HepG2 (cell line): ENCODE measurements around the gene IL17RB. TPM values are rescaled to one million over a fixed set of nuclear protein-coding genes. Genes with fewer than 3 reads are reported as not detected.
A peak's percentile ranks its signal among the peaks of the same experiment; 100 is the strongest.

Experiments used
- ATAC-seq: fragments of 200-7000 bp; cut with Tn5 transposase; 3 replicates; pipeline ENCODE4 v1.9.1; 2020; ENCODE audit warnings: mild to moderate bottlenecking, moderate library complexity
- BruUV-seq: library from RNA; stranded (reverse); fragments of 400-500 nt; replicated peaks from 2 replicates; lab custom pipeline; 2021; lab: Mats Ljungman, UMichigan
- CTCF ChIA-PET: fragments of 300-600 bp; formaldehyde crosslinking; extraction: SDS; loops from one replicate; lab custom pipeline; 2021; ENCODE audit warnings: low total read pairs, inconsistent platforms, low intra/inter-chr PET ratio; lab: Yijun Ruan, JAX
- POLR2A ChIA-PET: fragments of 350-600 bp; sonication (Branson Sonifier 250); formaldehyde crosslinking; loops from one replicate; lab custom pipeline; 2020; ENCODE audit warnings: antibody characterized with exemption, inconsistent platforms; lab: Yijun Ruan, JAX
- DNase-seq: peaks from one replicate; pipeline ENCODE4 v3.0.0-alpha.2; 2015; ENCODE audit warnings: low spot score
- FAIRE-seq: peaks from 3 replicates; lab custom pipeline; 2011; peaks lifted over from hg19 to GRCh38; lab: Jason Lieb, UNC
- H2AFZ ChIP-seq: one replicate; pipeline ENCODE4 v1.6.1; 2011; ENCODE audit warnings: low read length, inconsistent platforms
- H3K27ac ChIP-seq: fragments of 300-600 bp; 3 replicates; pipeline ENCODE4 v1.8.0; 2011; ENCODE audit warnings: mixed run types, mild to moderate bottlenecking, mixed read lengths, low read length, inconsistent platforms; ENCODE audit not compliant: insufficient read depth; ENCODE audit errors: extremely low read length
- H3K27me3 ChIP-seq, 2 experiments: fragments of 200-600 bp in 1 of 2; 2 replicates in 1 of 2; 3 replicates in 1 of 2; pipeline versions ENCODE4 v1.6.0 to v1.8.0; 2011; ENCODE audit warnings: low read length in 2 of 2, mild to moderate bottlenecking in 2 of 2, moderate library complexity in 2 of 2, inconsistent platforms in 1 of 2; ENCODE audit not compliant: insufficient read depth in 2 of 2, control insufficient read depth in 1 of 2
- H3K36me3 ChIP-seq, 2 experiments: fragments of 200-600 bp in 1 of 2; replicated peaks in 1 of 2; 2 replicates in 1 of 2; 3 replicates in 1 of 2; pipeline versions ENCODE4 v1.5.1 to v1.8.0; 2011; ENCODE audit warnings: low read length in 2 of 2, inconsistent platforms in 1 of 2; ENCODE audit not compliant: insufficient read depth in 2 of 2, control insufficient read depth in 1 of 2
- H3K4me1 ChIP-seq: 2 replicates; pipeline ENCODE4 v1.5.1; 2012; ENCODE audit warnings: low read length, inconsistent platforms; ENCODE audit not compliant: insufficient read depth
- H3K4me2 ChIP-seq: 2 replicates; pipeline ENCODE4 v1.6.0; 2011; ENCODE audit warnings: low read depth, low read length, inconsistent platforms
- H3K4me3 ChIP-seq, 3 experiments: fragments of 200-600 bp in 1 of 3; sonication (generic), shearing (Covaris generic) in 1 of 3; replicated peaks in 1 of 3; 2 replicates each; pipeline ENCODE4 v1.5.1; 2011 to 2016; ENCODE audit warnings: low read length in 3 of 3, inconsistent platforms in 2 of 3, low read depth in 2 of 3, mild to moderate bottlenecking in 2 of 3, control low read depth in 1 of 3, mixed read lengths in 1 of 3; ENCODE audit not compliant: insufficient read depth in 1 of 3
- H3K79me2 ChIP-seq: one replicate; pipeline ENCODE4 v1.6.1; 2011; ENCODE audit warnings: low read length, inconsistent platforms; ENCODE audit not compliant: insufficient read depth
- H3K9ac ChIP-seq: 2 replicates; pipeline ENCODE4 v1.6.0; 2011; ENCODE audit warnings: mild to moderate bottlenecking, low read depth, low read length, inconsistent platforms; ENCODE audit not compliant: insufficient read depth
- H3K9me3 ChIP-seq: 2 replicates; pipeline ENCODE4 v1.5.1; 2012; ENCODE audit warnings: mild to moderate bottlenecking, low read length
- H4K20me1 ChIP-seq: 2 replicates; pipeline ENCODE4 v1.6.0; 2011; ENCODE audit warnings: inconsistent platforms, mild to moderate bottlenecking, low read length, moderate library complexity; ENCODE audit not compliant: insufficient read depth
- ARID5B ChIP-seq: IDR thresholded peaks from 2 replicates; pipeline ENCODE4 v1.4.0; 2020; ENCODE audit warnings: mild to moderate bottlenecking, missing genetic modification reagents
- FOXA1 ChIP-seq, 2 experiments: fragments of 450-650 bp in 1 of 2; sonication (generic) in 1 of 2; formaldehyde crosslinking in 1 of 2; IDR thresholded peaks; 2 replicates each; pipeline versions ENCODE4 v1.4.0 to v1.6.1; 2016 to 2020; ENCODE audit warnings: missing genetic modification reagents in 1 of 2
- LBX2 ChIP-seq: sonication (generic); formaldehyde crosslinking; IDR thresholded peaks from 2 replicates; pipeline ENCODE4 v1.5.0; 2020; ENCODE audit warnings: missing genetic modification reagents, mild to moderate bottlenecking, borderline replicate concordance
- NR2F6 ChIP-seq, 2 experiments: IDR thresholded peaks; 2 replicates each; pipeline ENCODE4 v1.6.1; 2016; ENCODE audit warnings: antibody characterized with exemption in 1 of 2, mild to moderate bottlenecking in 1 of 2
- PRDM15 ChIP-seq: sonication (generic); formaldehyde crosslinking; IDR thresholded peaks from 2 replicates; pipeline ENCODE4 v1.4.0; 2020; ENCODE audit warnings: missing genetic modification reagents
- TOE1 ChIP-seq: sonication (generic); formaldehyde crosslinking; IDR thresholded peaks from 2 replicates; pipeline ENCODE4 v1.4.0; 2020; ENCODE audit warnings: mild to moderate bottlenecking, missing genetic modification reagents
- ZC3H13 ChIP-seq: sonication (generic); formaldehyde crosslinking; IDR thresholded peaks from 2 replicates; pipeline ENCODE4 v1.8.1; 2023; ENCODE audit warnings: mild to moderate bottlenecking, missing genetic modification reagents, moderate library complexity
- ZNF136 ChIP-seq: sonication (generic); formaldehyde crosslinking; IDR thresholded peaks from 2 replicates; pipeline ENCODE4 v1.8.1; 2022; ENCODE audit warnings: low read depth, mild to moderate bottlenecking, moderate library complexity, missing genetic modification reagents
- ZNF256 ChIP-seq: sonication (generic); formaldehyde crosslinking; conservative IDR thresholded peaks from 2 replicates; pipeline ENCODE4 v1.4.0; 2020; ENCODE audit warnings: missing genetic modification reagents
- ZNF598 ChIP-seq: sonication (generic); formaldehyde crosslinking; IDR thresholded peaks from 2 replicates; pipeline ENCODE4 v1.5.1; 2020; ENCODE audit warnings: mild to moderate bottlenecking, missing genetic modification reagents, borderline replicate concordance
- WGBS: methylation state at CpG from one replicate; pipeline ENCODE4 v1.1.6; 2017; ENCODE audit warnings: low lambda C conversion rate; 5-methylcytosine and 5-hydroxymethylcytosine counted together
- in situ Hi-C: cut with HindIII; loops from 2 replicates; pipeline ENCODE4 v1.10.0; 2017; ENCODE audit warnings: low pct_unique_long_range_greater_than_20kb; ENCODE audit not compliant: extremely low pct_ligation_motif_present
- intact Hi-C: fragments of 100-400 bp; cut with micrococcal nuclease; formaldehyde crosslinking; loops from one replicate; pipeline ENCODE4 v1.10.0; 2022; ENCODE audit not compliant: unreplicated experiment
- polyA plus RNA-seq, 8 experiments: library from polyadenylated mRNA; depleted of rRNA in 3 of 8; stranded (reverse) in 7 of 8; unstranded in 1 of 8; fragments of >200 nt; fragmentation: Illumina TruSeq in 4 of 8; extraction: Trizol in 4 of 8; gene quantifications; 2 replicates each; pipeline versions ENCODE4 v1.2.1 to v1.2.3, GENCODE V29; 2011 to 2016; ENCODE audit warnings: low read depth in 4 of 8, missing spikeins in 1 of 8, mixed read lengths in 1 of 8; ENCODE audit not compliant: insufficient read depth in 1 of 8
- total RNA-seq, 5 experiments: library from RNA; depleted of rRNA; stranded (reverse); fragments of >200 nt; fragmentation: Illumina TruSeq; extraction: Trizol; gene quantifications; 2 replicates each; pipeline ENCODE4 v1.2.3, GENCODE V29; 2016; ENCODE audit warnings: low read depth in 1 of 5
- TF ChIP-seq, protein P1 (sequence below): sonication (generic); formaldehyde crosslinking; IDR thresholded peaks from 2 replicates; pipeline ENCODE4 v1.4.0; 2020; ENCODE audit warnings: missing genetic modification reagents

The IL17RB gene
- total and polyA plus RNA-seq, 2 of the 13 experiments (the other 11 are each of a cell fraction or from before 2014, with no cell fraction given): 130 to 190 TPM

DNA sequence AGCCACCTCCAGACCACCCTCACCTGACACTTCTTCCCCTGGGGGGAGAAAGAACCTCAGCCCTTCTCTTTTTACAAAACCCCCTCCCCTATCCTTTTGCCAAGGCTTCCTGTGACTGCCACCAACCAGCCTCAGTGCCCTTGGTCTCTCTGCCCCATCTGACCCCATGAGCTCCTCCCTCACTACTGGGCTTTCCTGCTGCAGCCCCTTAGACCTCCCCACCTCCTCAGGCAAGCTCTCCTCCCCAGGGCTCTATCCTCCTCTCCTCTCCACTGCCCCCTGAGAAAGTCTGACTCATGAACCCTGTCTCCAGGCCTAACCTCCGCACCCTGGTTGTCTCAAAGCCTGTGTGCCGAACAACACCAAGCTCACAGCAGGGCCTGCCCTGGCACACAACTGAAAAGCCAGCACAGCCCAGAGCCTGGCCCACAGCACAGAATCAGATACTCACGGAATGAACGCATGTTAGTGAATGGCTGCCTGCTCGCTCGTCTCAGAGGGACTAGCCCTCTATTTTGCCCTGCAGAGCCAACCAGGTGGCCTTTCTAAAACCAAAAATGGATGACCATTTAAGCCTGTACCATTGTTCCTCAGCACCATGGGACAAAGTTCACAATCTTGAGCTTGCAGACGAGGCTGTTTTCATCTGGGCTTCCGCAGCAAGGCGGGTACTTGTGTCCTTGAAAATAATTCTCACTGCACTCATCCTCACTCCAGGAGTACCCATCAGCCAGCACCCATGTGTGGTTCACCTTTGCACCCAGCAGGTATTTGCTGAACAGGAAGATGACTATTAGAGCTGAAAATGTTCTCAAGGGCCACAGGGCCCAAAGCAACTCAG lies 1.9 kb upstream of the IL17RB start:
- 0% methylated on average over 8 of the region's 9 CpGs for WGBS
- Histone ChIP-seq H2AFZ (no peak overlapping the region), H3K79me2 (peaks cover 83% of the 10 kb centered on the region), H3K9ac (peak overlapping the region; percentile 97), H3K9me3 (no peaks in the 10 kb centered on the region), H4K20me1 (peaks cover 7% of the 10 kb centered on the region), H3K27ac (peak overlapping the region; percentile 98), H3K4me1 (peaks cover 74% of the 10 kb centered on the region), H3K4me2 (peak overlapping the region; percentile 98), H3K4me3 (peak overlapping the region; percentile 73 to 92 (median 77)), H3K27me3 (no peaks in the 10 kb centered on the region; a peak in 1 of 5 replicates), H3K36me3 (peaks cover 1 to 17% of the 10 kb centered on the region in 2 experiments; a peak in 2 of 5 replicates)
- in situ Hi-C loops: loop anchor here (5.0 kb wide), 1 partner anchor 38 kb away; the partner anchor contains the start of gene ACTR8
- DNase-seq: peak; percentile 85
- POLR2A ChIA-PET: interaction anchor here (0.9 to 6.5 kb wide), 19 partner anchors 8 to 685 kb away, joined by 3 to 156 read pairs (median 8); partner anchors contain the start of genes ACTR8, DCP1A and SELENOK
- CTCF ChIA-PET: no interaction called here
- peak; percentile 96 for FAIRE-seq
- peak; percentile 12 for ATAC-seq
- intact Hi-C loops: loop anchor here (5.0 kb wide), 1 partner anchor 37 kb away; no protein-coding TSS in a partner anchor
- BruUV-seq: TSS peak; percentile 43
- TF ChIP-seq FOXA1 (IDR thresholded peaks at IDR 0.05): no peak
- no peak for TF ChIP-seq FOXA1 (CRISPR knock-in tag; IDR thresholded peaks at IDR 0.05)
- TF ChIP-seq TOE1 (CRISPR knock-in tag): 0 out of 2 replicates have a peak, but pooled peaks have one; percentile 24
- peak; percentile 75; the same call in 1 of the 2 replicates for TF ChIP-seq ZNF598 (CRISPR knock-in tag)
- peak; percentile 62; the same call in 1 of the 2 replicates for TF ChIP-seq ZNF256 (CRISPR knock-in tag)
- no peak for TF ChIP-seq ZNF136 (CRISPR knock-in tag)
- TF ChIP-seq, protein P1, sequence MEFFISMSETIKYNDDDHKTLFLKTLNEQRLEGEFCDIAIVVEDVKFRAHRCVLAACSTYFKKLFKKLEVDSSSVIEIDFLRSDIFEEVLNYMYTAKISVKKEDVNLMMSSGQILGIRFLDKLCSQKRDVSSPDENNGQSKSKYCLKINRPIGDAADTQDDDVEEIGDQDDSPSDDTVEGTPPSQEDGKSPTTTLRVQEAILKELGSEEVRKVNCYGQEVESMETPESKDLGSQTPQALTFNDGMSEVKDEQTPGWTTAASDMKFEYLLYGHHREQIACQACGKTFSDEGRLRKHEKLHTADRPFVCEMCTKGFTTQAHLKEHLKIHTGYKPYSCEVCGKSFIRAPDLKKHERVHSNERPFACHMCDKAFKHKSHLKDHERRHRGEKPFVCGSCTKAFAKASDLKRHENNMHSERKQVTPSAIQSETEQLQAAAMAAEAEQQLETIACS (CRISPR knock-in tag): no peak
- 0 out of 2 replicates have a peak, but pooled peaks have one; percentile 5 for TF ChIP-seq PRDM15 (CRISPR knock-in tag)
- TF ChIP-seq LBX2: peak; percentile 4; the same call in 1 of the 2 replicates
- peak; percentile 55 for TF ChIP-seq NR2F6 (IDR thresholded peaks at IDR 0.05)
- TF ChIP-seq NR2F6 (CRISPR knock-in tag; IDR thresholded peaks at IDR 0.05): peak; percentile 73
- TF ChIP-seq ZC3H13 (CRISPR knock-in tag): peak; percentile 71; the same call in 1 of the 2 replicates
- peak; percentile 79 for TF ChIP-seq ARID5B (CRISPR knock-in tag)
